CMK (cell line): ENCODE measurements around the gene DIO1.
"Not testable (repeated sequence)": the region's sequence is repeated elsewhere in the genome, so short reads cannot be mapped to it uniquely, and the experiment has no call there.

Experiments
- DNase-seq: peaks from one replicate; pipeline ENCODE4 v3.0.0-alpha.2; 2010; ENCODE audit warnings: low read depth

The DIO1 gene

GRCh38 chr1:53893999-53894636, at the start of gene DIO1:
Gene DIO1 (plus strand): TSS chr1:53894187. CDS start chr1:53894211, 24 bp downstream.
- no peak for DNase-seq

GRCh38 chr1:53847980-53848379, 46.0 kb upstream of the DIO1 start:
- no peak for DNase-seq

- DNase-seq: no peak
Observed at GRCh38 chr1:53850082-53850673, 43.8 kb upstream of the DIO1 start.

- no peak for DNase-seq
Observed at GRCh38 chr1:53851571-53852285, 42.3 kb upstream of the DIO1 start.

- DNase-seq: peak; percentile 64
Observed at GRCh38 chr1:53860967-53861411, 33.0 kb upstream of the DIO1 start.

- no peak for DNase-seq
Observed at GRCh38 chr1:53862507-53862906, 31.5 kb upstream of the DIO1 start.

GRCh38 chr1:53868565-53868964, 25.4 kb upstream of the DIO1 start:
- DNase-seq: no peak

GRCh38 chr1:53869454-53870117, 24.4 kb upstream of the DIO1 start:
- no peak for DNase-seq

GRCh38 chr1:53871221-53871620, 22.8 kb upstream of the DIO1 start:
- DNase-seq: no peak

GRCh38 chr1:53871773-53872484, 22.1 kb upstream of the DIO1 start:
- no peak for DNase-seq

- not testable (repeated sequence) for DNase-seq
Observed at GRCh38 chr1:53875150-53875549, 18.8 kb upstream of the DIO1 start.

- no peak for DNase-seq
Observed at GRCh38 chr1:53878492-53879105, 15.4 kb upstream of the DIO1 start.

- not testable (repeated sequence) for DNase-seq
Observed at GRCh38 chr1:53881853-53882252, 12.1 kb upstream of the DIO1 start.

- DNase-seq: not testable (repeated sequence)
Observed at GRCh38 chr1:53883600-53883999, 10.4 kb upstream of the DIO1 start.

GRCh38 chr1:53888681-53889080, 5.3 kb upstream of the DIO1 start:
- no peak for DNase-seq

GRCh38 chr1:53889304-53890298, 4.4 kb upstream of the DIO1 start, which contains the start of gene YIPF1:
Gene YIPF1 (minus strand): TSS chr1:53889797. CDS start chr1:53888937, 860 bp downstream.
- peak; percentile 87 for DNase-seq

- no peak for DNase-seq
Observed at GRCh38 chr1:53890522-53890941, 3.5 kb upstream of the DIO1 start.

GRCh38 chr1:53891018-53891417, 3.0 kb upstream of the DIO1 start:
- no peak for DNase-seq

- no peak for DNase-seq
Observed at GRCh38 chr1:53891678-53892077, 2.3 kb upstream of the DIO1 start.

GRCh38 chr1:53892911-53893310, 1.1 kb upstream of the DIO1 start:
- DNase-seq: no peak
